Osteocyte (in vitro differentiated cells): Measurements from ENCODE around the gene PPFIA4. TPM values are rescaled to one million over a fixed set of nuclear protein-coding genes. Genes with fewer than 3 reads are reported as not detected.

Source experiments
- DNase-seq: peaks from one replicate; pipeline ENCODE4 v3.0.0; 2021; ENCODE audit warnings: mixed read lengths; ENCODE audit not compliant: unreplicated experiment; ENCODE audit errors: extremely low spot score
- H3K27ac Mint-ChIP-seq: one replicate; pipeline ENCODE4 v1.8.0; 2021; ENCODE audit warnings: mild to moderate bottlenecking, mixed read lengths; ENCODE audit not compliant: unreplicated experiment
- H3K27me3 Mint-ChIP-seq: one replicate; pipeline ENCODE4 v1.8.0; 2021; ENCODE audit warnings: mixed read lengths; ENCODE audit not compliant: unreplicated experiment
- H3K36me3 Mint-ChIP-seq: one replicate; pipeline ENCODE4 v1.8.0; 2021; ENCODE audit warnings: mixed read lengths; ENCODE audit not compliant: unreplicated experiment
- H3K4me1 Mint-ChIP-seq: one replicate; pipeline ENCODE4 v1.8.0; 2021; ENCODE audit warnings: mixed read lengths; ENCODE audit not compliant: unreplicated experiment
- H3K4me3 Mint-ChIP-seq: one replicate; pipeline ENCODE4 v1.8.0; 2021; ENCODE audit warnings: mild to moderate bottlenecking, moderate library complexity, mixed read lengths; ENCODE audit not compliant: unreplicated experiment
- H3K9me3 Mint-ChIP-seq: one replicate; pipeline ENCODE4 v1.8.0; 2021; ENCODE audit warnings: mixed read lengths; ENCODE audit not compliant: unreplicated experiment
- CTCF ChIP-seq: fragments of 200-600 bp; sonication (generic); IDR thresholded peaks from 2 replicates; pipeline ENCODE4 v1.5.0; 2021; ENCODE audit warnings: antibody characterized with exemption, mild to moderate bottlenecking, moderate library complexity
- total RNA-seq: library from RNA; stranded (reverse); gene quantifications from 2 replicates; pipeline ENCODE4 v1.2.1, GENCODE V29; 2021

The PPFIA4 gene
- total RNA-seq, 1 donor from 2014 or later = 1.4 TPM

GRCh38 chr1:203031467-203031866, 5.2 kb downstream of the PPFIA4 start:
- H3K4me3 Mint-ChIP-seq = no peak overlapping the region
- H3K36me3 Mint-ChIP-seq = no peaks in the 10 kb centered on the region
- no peaks in the 10 kb centered on the region for H3K9me3 Mint-ChIP-seq
- no peak for TF ChIP-seq CTCF
- H3K4me1 Mint-ChIP-seq = peaks cover 2% of the 10 kb centered on the region
- DNase-seq = no peak
- H3K27me3 Mint-ChIP-seq = peaks cover 35% of the 10 kb centered on the region
- H3K27ac Mint-ChIP-seq = no peak overlapping the region

GRCh38 chr1:203033287-203033686, 7.0 kb downstream of the PPFIA4 start:
- H3K36me3 Mint-ChIP-seq = no peaks in the 10 kb centered on the region
- H3K9me3 Mint-ChIP-seq = no peaks in the 10 kb centered on the region
- TF ChIP-seq CTCF = no peak
- no peak for DNase-seq
- no peak overlapping the region for H3K4me3 Mint-ChIP-seq
- H3K4me1 Mint-ChIP-seq = peaks cover 4% of the 10 kb centered on the region
- H3K27ac Mint-ChIP-seq = no peak overlapping the region
- peaks cover 25% of the 10 kb centered on the region for H3K27me3 Mint-ChIP-seq

- no peak overlapping the region for H3K4me3 Mint-ChIP-seq
- no peak for DNase-seq
- H3K9me3 Mint-ChIP-seq = no peaks in the 10 kb centered on the region
- H3K4me1 Mint-ChIP-seq = peaks cover 8% of the 10 kb centered on the region
- H3K36me3 Mint-ChIP-seq = no peaks in the 10 kb centered on the region
- H3K27ac Mint-ChIP-seq = no peak overlapping the region
- peaks cover 23% of the 10 kb centered on the region for H3K27me3 Mint-ChIP-seq
- TF ChIP-seq CTCF = no peak
Observed at GRCh38 chr1:203033917-203034316, 7.6 kb downstream of the PPFIA4 start.

GRCh38 chr1:203034422-203035110, 8.3 kb downstream of the PPFIA4 start:
- H3K4me1 Mint-ChIP-seq = peaks cover 12% of the 10 kb centered on the region
- H3K4me3 Mint-ChIP-seq = no peak overlapping the region
- H3K27me3 Mint-ChIP-seq = peaks cover 23% of the 10 kb centered on the region
- TF ChIP-seq CTCF = no peak
- DNase-seq = no peak
- no peak overlapping the region for H3K27ac Mint-ChIP-seq
- no peaks in the 10 kb centered on the region for H3K9me3 Mint-ChIP-seq
- no peaks in the 10 kb centered on the region for H3K36me3 Mint-ChIP-seq

GRCh38 chr1:203035111-203036000, 9.1 kb downstream of the PPFIA4 start:
- Mint-ChIP-seq H3K4me1 (peaks cover 12% of the 10 kb centered on the region), H3K27ac (no peak overlapping the region), H3K4me3 (no peak overlapping the region), H3K27me3 (peaks cover 23% of the 10 kb centered on the region), H3K36me3 (no peaks in the 10 kb centered on the region), H3K9me3 (no peaks in the 10 kb centered on the region)
- TF ChIP-seq CTCF = no peak
- no peak for DNase-seq
